SKM-1 treated with dmso at 0.1 percent for 144 hours (cell line): ENCODE data around the gene JMJD7.

Source experiments
- DNase-seq: peaks from one replicate; lab custom pipeline; 2025; ENCODE audit not compliant: unreplicated experiment; lab: John Stamatoyannopoulos, UW

JMJD7 gene

GRCh38 chr15:41799488-41799805 is 28.4 kb upstream of the JMJD7 start:
- DNase-seq: no peak

GRCh38 chr15:41801185-41801584 is 26.7 kb upstream of the JMJD7 start:
- no peak for DNase-seq

GRCh38 chr15:41801850-41802455 is 25.9 kb upstream of the JMJD7 start:
- no peak for DNase-seq

- no peak for DNase-seq
Measured at GRCh38 chr15:41804361-41804760, 23.5 kb upstream of the JMJD7 start.

GRCh38 chr15:41804916-41805666 is 22.8 kb upstream of the JMJD7 start:
- no peak for DNase-seq

GRCh38 chr15:41805711-41806110 is 22.2 kb upstream of the JMJD7 start:
- no peak for DNase-seq

GRCh38 chr15:41806291-41807181 is 21.4 kb upstream of the JMJD7 start:
- no peak for DNase-seq

- no peak for DNase-seq
Measured at GRCh38 chr15:41809121-41809520, 18.8 kb upstream of the JMJD7 start.

GRCh38 chr15:41809526-41810220 is 18.2 kb upstream of the JMJD7 start:
- DNase-seq: no peak

GRCh38 chr15:41810651-41811431 is 17.1 kb upstream of the JMJD7 start:
- DNase-seq: no peak

- DNase-seq: peak; percentile 62
Measured at GRCh38 chr15:41811432-41812195, 16.3 kb upstream of the JMJD7 start.

GRCh38 chr15:41812820-41813375 is 15.0 kb upstream of the JMJD7 start:
- DNase-seq: no peak

- DNase-seq: no peak
Measured at GRCh38 chr15:41813426-41813825, 14.5 kb upstream of the JMJD7 start.

- DNase-seq: no peak
Measured at GRCh38 chr15:41814534-41814933, 13.4 kb upstream of the JMJD7 start.

GRCh38 chr15:41816788-41817187 is 11.1 kb upstream of the JMJD7 start:
- no peak for DNase-seq

GRCh38 chr15:41817327-41817726 is 10.6 kb upstream of the JMJD7 start:
- no peak for DNase-seq

GRCh38 chr15:41817781-41818180 is 10.1 kb upstream of the JMJD7 start:
- no peak for DNase-seq

- DNase-seq: no peak
Measured at GRCh38 chr15:41819455-41820050, 8.3 kb upstream of the JMJD7 start.

GRCh38 chr15:41820791-41821423 is 7.0 kb upstream of the JMJD7 start:
- DNase-seq: no peak
